ENCODE results near the gene CTNNA1. TPM values are rescaled to one million over a fixed set of nuclear protein-coding genes. Genes with fewer than 3 reads are reported as not detected.

Gene CTNNA1
- polyA plus RNA-seq, 1 of the 3 experiments (the other 2 are of a cell fraction) = 130 TPM

DNA sequence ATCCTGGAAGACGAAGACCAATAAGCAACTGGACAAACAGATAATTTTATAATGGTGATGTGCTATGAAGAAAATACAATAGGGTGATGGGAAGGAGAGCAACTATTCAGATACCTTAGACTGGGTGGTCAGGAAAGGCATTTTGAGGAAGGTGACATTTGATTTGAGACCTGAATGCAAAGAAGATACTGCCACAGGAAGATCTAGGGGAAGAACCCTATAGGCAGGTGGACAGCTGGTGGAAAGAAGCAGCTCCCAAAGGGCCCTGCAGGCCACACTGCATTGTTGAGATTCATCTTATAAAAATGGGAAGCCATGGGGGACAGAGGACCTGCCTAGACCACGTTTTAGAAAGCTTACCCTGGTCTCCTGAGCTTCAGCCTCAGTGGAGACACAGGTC lies 19.7 kb upstream of the CTNNA1 start:
- POLR2A ChIA-PET = no interaction called here
- Histone ChIP-seq H3K4me3 (ENCODE audit: low read depth in 2 of 2, low read length in 1 of 2) (no peak overlapping the region), H3K27me3 (ENCODE audit: insufficient read depth) (no peaks in the 10 kb centered on the region), H2AFZ (ENCODE audit: low read depth) (no peak overlapping the region), H3K36me3 (replicated peaks in 1 of 2; ENCODE audit: control insufficient read depth in 1 of 2, insufficient read depth in 2 of 2, low read length in 1 of 2) (no peaks in the 10 kb centered on the region), H3K27ac (ENCODE audit: low read depth in 2 of 2, low read length in 1 of 2) (no peak overlapping the region), H4K20me1 (ENCODE audit: insufficient read depth) (no peaks in the 10 kb centered on the region), H3F3A (replicated peaks; ENCODE audit: insufficient read depth) (no peaks in the 10 kb centered on the region), H3K9me2 (no peaks in the 10 kb centered on the region), H3K4me1 (ENCODE audit: control insufficient read depth in 1 of 2, insufficient read depth in 2 of 2, low read depth in 1 of 2, low read length in 1 of 2) (no peaks in the 10 kb centered on the region), H3K9me3 (no peaks in the 10 kb centered on the region), H3K9ac (no peak overlapping the region), H3K4me2 (no peak overlapping the region), H3K79me2 (ENCODE audit: insufficient read depth) (no peaks in the 10 kb centered on the region)
- TF ChIP-seq SIN3A (IDR thresholded peaks at IDR 0.05; ENCODE audit: borderline replicate concordance, low read depth, low read length) (no peak), MEF2A (IDR thresholded peaks at IDR 0.05; ENCODE audit: borderline replicate concordance, low read depth) (no peak), JUND (IDR thresholded peaks at IDR 0.05) (no peak), FOSL2 (IDR thresholded peaks at IDR 0.05; ENCODE audit: borderline replicate concordance, low read depth) (no peak), NFIC (IDR thresholded peaks at IDR 0.05; ENCODE audit: borderline replicate concordance) (no peak), NRF1 (IDR thresholded peaks at IDR 0.05; ENCODE audit: low read depth, low read length) (no peak), RXRA (IDR thresholded peaks at IDR 0.05; ENCODE audit: borderline replicate concordance, low read depth) (no peak), RFX5 (IDR thresholded peaks at IDR 0.05; ENCODE audit: low read length) (no peak), RAD21 (IDR thresholded peaks at IDR 0.05; ENCODE audit: low read length) (no peak), ELF1 (IDR thresholded peaks at IDR 0.05) (no peak), FOXM1 (IDR thresholded peaks at IDR 0.05; ENCODE audit: low read depth) (no peak), SMC3 (IDR thresholded peaks at IDR 0.05; ENCODE audit: low read depth, low read length) (no peak), RCOR1 (IDR thresholded peaks at IDR 0.05; ENCODE audit: low read length) (no peak), TEAD4 (IDR thresholded peaks at IDR 0.05; ENCODE audit: borderline replicate concordance, insufficient read depth) (no peak)
- TF ChIP-seq, protein P1, sequence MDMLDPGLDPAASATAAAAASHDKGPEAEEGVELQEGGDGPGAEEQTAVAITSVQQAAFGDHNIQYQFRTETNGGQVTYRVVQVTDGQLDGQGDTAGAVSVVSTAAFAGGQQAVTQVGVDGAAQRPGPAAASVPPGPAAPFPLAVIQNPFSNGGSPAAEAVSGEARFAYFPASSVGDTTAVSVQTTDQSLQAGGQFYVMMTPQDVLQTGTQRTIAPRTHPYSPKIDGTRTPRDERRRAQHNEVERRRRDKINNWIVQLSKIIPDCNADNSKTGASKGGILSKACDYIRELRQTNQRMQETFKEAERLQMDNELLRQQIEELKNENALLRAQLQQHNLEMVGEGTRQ (IDR thresholded peaks at IDR 0.05; ENCODE audit: borderline replicate concordance, low read depth, low read length) = no peak
- TF ChIP-seq, protein P2, sequence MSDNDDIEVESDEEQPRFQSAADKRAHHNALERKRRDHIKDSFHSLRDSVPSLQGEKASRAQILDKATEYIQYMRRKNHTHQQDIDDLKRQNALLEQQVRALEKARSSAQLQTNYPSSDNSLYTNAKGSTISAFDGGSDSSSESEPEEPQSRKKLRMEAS (IDR thresholded peaks at IDR 0.05; ENCODE audit: low read depth) = no peak
- TF ChIP-seq, protein P3, sequence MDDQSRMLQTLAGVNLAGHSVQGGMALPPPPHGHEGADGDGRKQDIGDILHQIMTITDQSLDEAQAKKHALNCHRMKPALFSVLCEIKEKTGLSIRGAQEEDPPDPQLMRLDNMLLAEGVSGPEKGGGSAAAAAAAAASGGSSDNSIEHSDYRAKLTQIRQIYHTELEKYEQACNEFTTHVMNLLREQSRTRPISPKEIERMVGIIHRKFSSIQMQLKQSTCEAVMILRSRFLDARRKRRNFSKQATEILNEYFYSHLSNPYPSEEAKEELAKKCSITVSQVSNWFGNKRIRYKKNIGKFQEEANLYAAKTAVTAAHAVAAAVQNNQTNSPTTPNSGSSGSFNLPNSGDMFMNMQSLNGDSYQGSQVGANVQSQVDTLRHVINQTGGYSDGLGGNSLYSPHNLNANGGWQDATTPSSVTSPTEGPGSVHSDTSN (IDR thresholded peaks at IDR 0.05) = no peak
- TF ChIP-seq, protein P4, sequence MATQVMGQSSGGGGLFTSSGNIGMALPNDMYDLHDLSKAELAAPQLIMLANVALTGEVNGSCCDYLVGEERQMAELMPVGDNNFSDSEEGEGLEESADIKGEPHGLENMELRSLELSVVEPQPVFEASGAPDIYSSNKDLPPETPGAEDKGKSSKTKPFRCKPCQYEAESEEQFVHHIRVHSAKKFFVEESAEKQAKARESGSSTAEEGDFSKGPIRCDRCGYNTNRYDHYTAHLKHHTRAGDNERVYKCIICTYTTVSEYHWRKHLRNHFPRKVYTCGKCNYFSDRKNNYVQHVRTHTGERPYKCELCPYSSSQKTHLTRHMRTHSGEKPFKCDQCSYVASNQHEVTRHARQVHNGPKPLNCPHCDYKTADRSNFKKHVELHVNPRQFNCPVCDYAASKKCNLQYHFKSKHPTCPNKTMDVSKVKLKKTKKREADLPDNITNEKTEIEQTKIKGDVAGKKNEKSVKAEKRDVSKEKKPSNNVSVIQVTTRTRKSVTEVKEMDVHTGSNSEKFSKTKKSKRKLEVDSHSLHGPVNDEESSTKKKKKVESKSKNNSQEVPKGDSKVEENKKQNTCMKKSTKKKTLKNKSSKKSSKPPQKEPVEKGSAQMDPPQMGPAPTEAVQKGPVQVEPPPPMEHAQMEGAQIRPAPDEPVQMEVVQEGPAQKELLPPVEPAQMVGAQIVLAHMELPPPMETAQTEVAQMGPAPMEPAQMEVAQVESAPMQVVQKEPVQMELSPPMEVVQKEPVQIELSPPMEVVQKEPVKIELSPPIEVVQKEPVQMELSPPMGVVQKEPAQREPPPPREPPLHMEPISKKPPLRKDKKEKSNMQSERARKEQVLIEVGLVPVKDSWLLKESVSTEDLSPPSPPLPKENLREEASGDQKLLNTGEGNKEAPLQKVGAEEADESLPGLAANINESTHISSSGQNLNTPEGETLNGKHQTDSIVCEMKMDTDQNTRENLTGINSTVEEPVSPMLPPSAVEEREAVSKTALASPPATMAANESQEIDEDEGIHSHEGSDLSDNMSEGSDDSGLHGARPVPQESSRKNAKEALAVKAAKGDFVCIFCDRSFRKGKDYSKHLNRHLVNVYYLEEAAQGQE (IDR thresholded peaks at IDR 0.05; ENCODE audit: low read depth, low read length) = no peak
- CTCF ChIA-PET = no interaction called here
- no peak for DNase-seq
- 42% methylated on average over 2 of the region's 2 CpGs for WGBS (ENCODE audit: low lambda C conversion rate)

All from SK-N-SH (cell line).